Activated gamma-delta T cell treated with Interleukin-2 at 50 U/mL for 16 hours (primary cell): Measurements from ENCODE around the gene SLC9A4.
"Not testable (repeated sequence)": the region's sequence is repeated elsewhere in the genome, so short reads cannot be mapped to it uniquely, and the experiment has no call there.

Source experiments
- DNase-seq: peaks from one replicate; pipeline ENCODE4 v3.0.0-alpha.2; 2020

The SLC9A4 gene

DNA sequence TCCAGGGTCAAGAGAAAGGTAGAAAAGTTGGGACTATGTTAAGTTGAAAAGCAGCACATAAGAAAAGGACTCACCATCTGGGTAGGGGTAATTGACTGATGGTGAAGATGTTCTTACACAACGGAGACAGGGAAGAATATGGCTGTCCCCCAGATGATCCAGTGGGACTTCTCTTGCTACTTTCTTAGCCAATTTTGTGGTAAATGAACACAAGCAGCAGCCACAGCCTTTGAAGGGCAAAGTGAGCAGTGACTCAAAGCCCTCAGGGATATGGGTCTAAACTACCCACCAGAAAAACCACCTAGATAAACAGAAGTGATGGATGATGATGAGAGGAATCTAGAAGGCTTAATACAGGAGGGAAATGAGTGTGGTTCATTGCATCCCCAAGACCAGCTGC is 80.6 kb downstream of the SLC9A4 start:
- DNase-seq, result no peak

DNA sequence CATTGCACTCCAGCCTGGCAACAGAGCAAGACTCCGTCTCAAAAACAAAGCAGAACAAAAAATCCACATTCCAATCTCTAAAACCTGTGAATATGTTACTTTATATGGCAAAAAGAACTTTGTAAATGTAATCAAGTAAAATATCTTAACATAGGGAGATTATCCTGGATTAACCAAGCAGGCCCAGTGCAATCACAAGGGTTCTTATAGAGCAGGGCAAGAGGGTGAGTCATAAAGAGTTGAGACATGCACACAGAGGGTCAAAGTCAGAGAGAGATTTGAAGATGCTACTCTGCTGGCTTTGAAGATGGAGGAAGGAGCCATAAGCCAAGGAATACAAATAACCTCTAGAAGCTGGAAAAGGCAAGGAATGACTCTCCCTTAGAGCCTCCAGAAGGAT is 85.4 kb downstream of the SLC9A4 start:
- no peak for DNase-seq

DNA sequence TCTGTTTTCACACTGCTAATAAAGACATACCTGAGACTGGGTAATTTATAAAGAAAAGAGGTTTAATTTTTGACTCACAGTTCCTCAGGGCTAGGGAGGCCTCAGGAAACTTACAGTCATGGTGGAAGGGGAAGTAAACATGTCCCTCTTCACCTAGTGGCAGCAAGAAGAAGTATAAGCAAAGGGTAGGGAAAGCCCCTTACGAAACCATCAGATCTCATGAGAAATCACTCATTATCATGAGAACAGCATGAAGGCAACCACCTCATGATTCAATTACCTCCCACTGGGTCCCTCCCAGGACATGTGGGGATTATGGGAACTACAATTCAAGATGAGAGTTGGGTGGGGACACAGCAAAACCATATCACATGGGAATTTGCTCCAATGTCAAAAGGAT is 89.5 kb downstream of the SLC9A4 start:
- DNase-seq, result not testable (repeated sequence)

DNA sequence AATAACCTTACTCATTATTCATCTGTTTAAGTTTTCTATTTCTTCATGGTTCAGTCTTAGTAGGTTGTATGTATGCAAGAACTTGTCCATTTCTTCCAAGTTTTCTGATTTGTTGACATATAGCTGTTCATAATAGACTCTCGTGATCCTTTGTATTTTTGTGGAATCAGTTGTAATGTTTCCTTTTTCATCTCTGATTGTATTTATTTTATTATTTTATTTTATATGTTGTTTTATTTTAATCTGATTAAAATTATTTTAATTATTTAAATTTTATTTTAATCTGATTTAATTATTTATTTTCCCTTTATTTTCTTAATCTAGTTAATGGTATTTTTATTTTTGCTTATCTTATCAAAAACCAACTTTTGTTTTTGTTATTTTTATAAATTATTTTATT is 102.9 kb downstream of the SLC9A4 start:
- DNase-seq, result no peak

DNA sequence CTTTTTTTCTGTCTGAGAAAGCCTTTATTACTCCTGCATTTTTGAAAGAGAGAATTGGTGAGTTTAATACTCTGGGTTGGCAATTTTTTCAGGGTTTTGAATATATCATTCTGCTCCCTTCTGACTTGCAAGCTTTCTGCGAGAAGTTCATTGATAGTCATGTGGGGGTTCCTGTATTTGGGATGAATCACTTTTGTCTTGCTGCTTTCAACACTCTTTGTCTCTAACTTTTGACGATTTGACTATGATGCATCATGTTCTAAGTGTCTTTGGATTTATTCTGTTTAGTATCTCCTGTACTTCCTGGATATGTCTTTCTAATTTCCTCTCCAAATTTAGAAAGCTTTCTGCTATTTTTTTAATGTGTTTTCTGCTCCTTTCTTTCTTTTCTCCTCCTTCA is 105.3 kb downstream of the SLC9A4 start:
- no peak for DNase-seq

DNA sequence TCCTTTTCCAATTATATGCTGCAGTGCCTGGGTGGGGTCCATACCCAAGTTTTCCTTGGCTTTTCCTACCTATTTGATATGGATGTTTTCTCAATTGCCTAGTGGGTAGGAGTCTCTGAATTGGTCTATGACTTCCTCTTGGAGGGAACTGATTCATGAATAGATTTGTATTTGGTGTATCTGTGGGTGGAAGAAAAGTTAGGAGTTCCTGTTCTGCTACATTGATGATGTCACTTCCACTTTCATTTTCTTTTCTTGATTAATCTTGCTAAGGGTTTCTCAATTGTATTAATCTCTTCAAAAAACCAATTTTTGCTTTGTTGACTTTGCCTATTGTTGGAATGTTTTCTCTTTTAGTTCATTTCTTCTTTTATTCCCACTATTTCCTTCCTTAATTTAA is 108.9 kb downstream of the SLC9A4 start:
- no peak for DNase-seq

DNA sequence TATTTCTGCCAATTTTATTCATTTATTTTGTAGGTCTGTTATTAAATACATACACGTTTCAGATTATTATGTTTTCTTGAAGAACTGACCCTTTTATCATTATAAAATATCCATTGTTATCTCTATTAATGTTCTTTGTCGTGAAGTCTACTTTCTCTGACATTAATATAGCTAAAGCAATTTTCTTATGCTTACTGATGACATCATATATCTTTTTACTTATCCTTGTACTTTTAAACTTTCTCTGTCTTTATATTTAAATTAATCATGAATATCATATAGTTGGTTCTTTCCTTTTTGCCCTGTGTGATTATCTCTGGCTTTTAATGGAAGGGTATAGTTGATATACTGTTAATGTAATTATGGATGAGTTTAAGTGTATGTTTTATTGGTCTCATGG is 109.8 kb downstream of the SLC9A4 start:
- no peak for DNase-seq
